SK-N-SH (cell line): ENCODE data around the gene TSTD1. TPM values are rescaled to one million over a fixed set of nuclear protein-coding genes. Genes with fewer than 3 reads are reported as not detected.
"Not testable (repeated sequence)": the region's sequence is repeated elsewhere in the genome, so short reads cannot be mapped to it uniquely, and the experiment has no call there.

Source experiments
- CTCF ChIA-PET: fragments of 300-600, 350-600 bp; formaldehyde crosslinking; extraction: SDS; loops from one replicate; lab custom pipeline; 2021; lab: Yijun Ruan, JAX
- POLR2A ChIA-PET: fragments of 350-600 bp; sonication (Branson Sonifier 250); formaldehyde crosslinking; extraction: SDS; loops from one replicate; lab custom pipeline; 2020; ENCODE audit warnings: antibody characterized with exemption, inconsistent platforms; lab: Yijun Ruan, JAX
- DNase-seq: peaks from one replicate; pipeline ENCODE4 v3.0.0; 2012
- H2AFZ ChIP-seq: fragments of 200-600 bp; sonication (generic); 2 replicates; pipeline ENCODE4 v1.8.1; 2016; ENCODE audit warnings: antibody characterized with exemption, mild to moderate bottlenecking, low read depth
- H3F3A ChIP-seq: fragments of 200-600 bp; sonication (generic); replicated peaks from 2 replicates; pipeline ENCODE3; 2016; ENCODE audit warnings: antibody characterized with exemption, mild to moderate bottlenecking; ENCODE audit not compliant: insufficient read depth
- H3K27ac ChIP-seq, 2 experiments: fragments of 200-500 bp in 1 of 2; fragments of 200-600 bp in 1 of 2; sonication (Bioruptor generic) in 1 of 2; sonication (generic), shearing (Covaris generic) in 1 of 2; 2 replicates each; pipeline versions ENCODE4 v1.5.1 to v1.6.1; 2014 to 2016; ENCODE audit warnings: low read depth in 2 of 2, inconsistent platforms in 1 of 2, low read length in 1 of 2, mild to moderate bottlenecking in 1 of 2, mixed read lengths in 1 of 2
- H3K27me3 ChIP-seq: fragments of 200-600 bp; sonication (generic), shearing (Covaris generic); 2 replicates; pipeline ENCODE4 v1.6.1; 2016; ENCODE audit warnings: mixed run types; ENCODE audit not compliant: insufficient read depth
- H3K36me3 ChIP-seq, 2 experiments: fragments of 200-500 bp in 1 of 2; fragments of 200-600 bp in 1 of 2; sonication (Bioruptor generic) in 1 of 2; sonication (generic) in 1 of 2; replicated peaks in 1 of 2; 2 replicates each; pipeline versions ENCODE3 to v1.5.1; 2014 to 2016; ENCODE audit warnings: low read length in 1 of 2, mild to moderate bottlenecking in 1 of 2; ENCODE audit not compliant: insufficient read depth in 2 of 2, control insufficient read depth in 1 of 2
- H3K4me1 ChIP-seq, 2 experiments: fragments of 200-500 bp in 1 of 2; fragments of 200-600 bp in 1 of 2; sonication (Bioruptor generic) in 1 of 2; sonication (generic), shearing (Covaris generic) in 1 of 2; 2 replicates each; pipeline versions ENCODE4 v1.5.1 to v1.6.1; 2014 to 2016; ENCODE audit warnings: low read depth in 1 of 2, low read length in 1 of 2, mixed run types in 1 of 2; ENCODE audit not compliant: insufficient read depth in 2 of 2, control insufficient read depth in 1 of 2
- H3K4me2 ChIP-seq: fragments of 200-600 bp; sonication (generic), shearing (Covaris generic); 2 replicates; pipeline ENCODE4 v1.6.1; 2017; ENCODE audit warnings: mixed run types
- H3K4me3 ChIP-seq, 2 experiments: fragments of 200-500 bp in 1 of 2; fragments of 200-600 bp in 1 of 2; sonication (Bioruptor generic) in 1 of 2; sonication (generic), shearing (Covaris generic) in 1 of 2; 2 replicates each; pipeline versions ENCODE4 v1.5.1 to v1.8.1; 2014 to 2016; ENCODE audit warnings: low read depth in 2 of 2, inconsistent platforms in 1 of 2, low read length in 1 of 2, mild to moderate bottlenecking in 1 of 2, mixed read lengths in 1 of 2, moderate library complexity in 1 of 2
- H3K79me2 ChIP-seq: fragments of 200-600 bp; sonication (generic); 2 replicates; pipeline ENCODE4 v1.8.1; 2017; ENCODE audit warnings: mild to moderate bottlenecking; ENCODE audit not compliant: insufficient read depth
- H3K9ac ChIP-seq: fragments of 200-600 bp; sonication (generic); 2 replicates; pipeline ENCODE4 v1.6.1; 2017; ENCODE audit warnings: mixed run types
- H3K9me2 ChIP-seq: fragments of 200-600 bp; sonication (generic); 2 replicates; pipeline ENCODE4 v1.6.1; 2017; ENCODE audit warnings: mixed run types
- H3K9me3 ChIP-seq: fragments of 200-600 bp; sonication (generic); 2 replicates; pipeline ENCODE4 v1.6.1; 2017; ENCODE audit warnings: mixed run types, mild to moderate bottlenecking, moderate library complexity
- H4K20me1 ChIP-seq: fragments of 200-600 bp; sonication (generic); 2 replicates; pipeline ENCODE4 v1.6.1; 2017; ENCODE audit warnings: mild to moderate bottlenecking, mixed run types; ENCODE audit not compliant: insufficient read depth
- FOXM1 ChIP-seq: IDR thresholded peaks from 2 replicates; pipeline ENCODE4 v1.4.0; 2012; ENCODE audit warnings: low read depth, mild to moderate bottlenecking
- IRF3 ChIP-seq: fragments of 150-350 bp; IDR thresholded peaks from 2 replicates; pipeline ENCODE4 v1.6.1; 2016; ENCODE audit warnings: mild to moderate bottlenecking, low read depth, low read length
- NRF1 ChIP-seq: IDR thresholded peaks from 2 replicates; pipeline ENCODE4 v1.6.1; 2012; ENCODE audit warnings: low read depth, mild to moderate bottlenecking, low read length
- PBX3 ChIP-seq: IDR thresholded peaks from 2 replicates; pipeline ENCODE4; 2012
- POLR2AphosphoS5 ChIP-seq: IDR thresholded peaks from 2 replicates; pipeline ENCODE4 v1.6.1; 2012; ENCODE audit warnings: low read depth, low read length
- RFX5 ChIP-seq: IDR thresholded peaks from 2 replicates; pipeline ENCODE4 v1.6.1; 2012; ENCODE audit warnings: mild to moderate bottlenecking, improper control_type of control experiment, low read length
- SIN3A ChIP-seq: IDR thresholded peaks from 2 replicates; pipeline ENCODE4 v1.6.1; 2012; ENCODE audit warnings: low read depth, mild to moderate bottlenecking, low read length, moderate library complexity, borderline replicate concordance
- YY1 ChIP-seq: IDR thresholded peaks from 2 replicates; pipeline ENCODE4 v1.4.0; 2012; ENCODE audit warnings: low read depth, mild to moderate bottlenecking
- WGBS: methylation state at CpG from one replicate; pipeline ENCODE4 v1.1.6; 2017; ENCODE audit warnings: low lambda C conversion rate; 5-methylcytosine and 5-hydroxymethylcytosine counted together
- polyA plus RNA-seq, 3 experiments: library from polyadenylated mRNA; depleted of rRNA; stranded (reverse); fragments of >200 nt; gene quantifications; 2 replicates each; pipeline ENCODE4 v1.2.3, GENCODE V29; 2012

TSTD1 gene
- polyA plus RNA-seq, 1 of the 3 experiments (the other 2 are of a cell fraction), result 93.9 TPM

- no peak for DNase-seq
- Histone ChIP-seq H3K79me2 (0 out of 2 replicates have a peak, but pooled peaks cover 4% of the 10 kb centered on the region), H2AFZ (no peak overlapping the region), H3K9me2 (no peaks in the 10 kb centered on the region), H3K4me3 (no peak overlapping the region), H3K36me3 (no peaks in the 10 kb centered on the region), H3K4me2 (no peak overlapping the region), H3K9me3 (no peaks in the 10 kb centered on the region), H3K4me1 (no peaks in the 10 kb centered on the region), H4K20me1 (no peaks in the 10 kb centered on the region), H3K27me3 (no peaks in the 10 kb centered on the region), H3K9ac (no peak overlapping the region), H3F3A (no peaks in the 10 kb centered on the region), H3K27ac (no peak overlapping the region)
- TF ChIP-seq POLR2AphosphoS5, result no peak
- CTCF ChIA-PET, result interaction anchor here (1.2 to 1.3 kb wide), 2 partner anchors 31 to 43 kb away, joined by 3 to 4 read pairs; no protein-coding TSS in a partner anchor
- 39% methylated on average over 1 of the region's 1 CpG for WGBS
- POLR2A ChIA-PET, result no interaction called here
These were observed 6.4 kb downstream of the TSTD1 start for GRCh38 chr1:161032409-161032808.

- Histone ChIP-seq H3K9me2 (no peaks in the 10 kb centered on the region), H3F3A (peaks cover 2% of the 10 kb centered on the region), H3K9me3 (no peaks in the 10 kb centered on the region), H3K27ac (no peak overlapping the region), H3K9ac (no peak overlapping the region), H3K4me2 (no peak overlapping the region), H3K4me3 (no peak overlapping the region), H2AFZ (no peak overlapping the region), H3K4me1 (no peaks in the 10 kb centered on the region), H4K20me1 (no peaks in the 10 kb centered on the region), H3K36me3 (no peaks in the 10 kb centered on the region), H3K79me2 (0 out of 2 replicates have a peak, but pooled peaks cover 4% of the 10 kb centered on the region), H3K27me3 (no peaks in the 10 kb centered on the region)
- TF ChIP-seq PBX3 (no peak), NRF1 (no peak), FOXM1 (no peak), RFX5 (no peak), IRF3 (no peak), SIN3A (no peak), YY1 (no peak)
- WGBS, result 59% methylated on average over 2 of the region's 2 CpGs
- no peak for DNase-seq
- ChIA-PET CTCF (no interaction called here), POLR2A (interaction anchor here (0.5 kb wide), 1 partner anchor 116 kb away, joined by 3 read pairs; no protein-coding TSS in a partner anchor)
These were observed 6.9 kb downstream of the TSTD1 start for GRCh38 chr1:161031874-161032273.

- H3K4me3 ChIP-seq, H3K27ac ChIP-seq, H3K36me3 ChIP-seq, H3K4me1 ChIP-seq, H4K20me1 ChIP-seq, POLR2A ChIA-PET, H3K9me2 ChIP-seq, DNase-seq, H3K4me2 ChIP-seq, H3K27me3 ChIP-seq, H3K9ac ChIP-seq, H3K9me3 ChIP-seq, H3F3A ChIP-seq, CTCF ChIA-PET, H3K79me2 ChIP-seq, H2AFZ ChIP-seq: not testable (repeated sequence)
- WGBS, result 94% methylated on average over 19 of the region's 32 CpGs
These were observed 9.3 kb downstream of the TSTD1 start for GRCh38 chr1:161029466-161029865.

- H3F3A ChIP-seq, H3K4me3 ChIP-seq, POLR2A ChIA-PET, H3K27ac ChIP-seq, H3K4me1 ChIP-seq, DNase-seq, H3K9me3 ChIP-seq, H3K9me2 ChIP-seq, H3K79me2 ChIP-seq, H2AFZ ChIP-seq, H3K9ac ChIP-seq, H3K27me3 ChIP-seq, H4K20me1 ChIP-seq, H3K4me2 ChIP-seq, H3K36me3 ChIP-seq: not testable (repeated sequence)
- WGBS, result 70% methylated on average over 1 of the region's 1 CpG
- CTCF ChIA-PET, result interaction anchor here (0.6 to 1.3 kb wide), 2 partner anchors 71 to 146 kb away, joined by 3 to 4 read pairs; no protein-coding TSS in a partner anchor
These were observed 11.8 kb downstream of the TSTD1 start for GRCh38 chr1:161026954-161027353.

- CTCF ChIA-PET, H3K79me2 ChIP-seq, H3F3A ChIP-seq, H3K27ac ChIP-seq, H3K4me2 ChIP-seq, H3K9me2 ChIP-seq, H3K36me3 ChIP-seq, H3K9me3 ChIP-seq, H3K9ac ChIP-seq, H3K27me3 ChIP-seq, POLR2A ChIA-PET, H3K4me1 ChIP-seq, H3K4me3 ChIP-seq, DNase-seq, H4K20me1 ChIP-seq, H2AFZ ChIP-seq: not testable (repeated sequence)
- WGBS, result 75% methylated on average over 12 of the region's 12 CpGs
These were observed 16.3 kb downstream of the TSTD1 start for GRCh38 chr1:161022432-161022831.
